HG03469 (cell line): ENCODE measurements around the gene SPTBN4.
"Not testable (repeated sequence)": the region's sequence is repeated elsewhere in the genome, so short reads cannot be mapped to it uniquely, and the experiment has no call there.

Experiments
- ATAC-seq: cut with Tn5 transposase; IDR thresholded peaks from one replicate; pipeline ENCODE4 v1.9.1; 2021; ENCODE audit warnings: mild to moderate bottlenecking, moderate library complexity, moderate number of reproducible peaks; ENCODE audit not compliant: unreplicated experiment

Gene SPTBN4

DNA sequence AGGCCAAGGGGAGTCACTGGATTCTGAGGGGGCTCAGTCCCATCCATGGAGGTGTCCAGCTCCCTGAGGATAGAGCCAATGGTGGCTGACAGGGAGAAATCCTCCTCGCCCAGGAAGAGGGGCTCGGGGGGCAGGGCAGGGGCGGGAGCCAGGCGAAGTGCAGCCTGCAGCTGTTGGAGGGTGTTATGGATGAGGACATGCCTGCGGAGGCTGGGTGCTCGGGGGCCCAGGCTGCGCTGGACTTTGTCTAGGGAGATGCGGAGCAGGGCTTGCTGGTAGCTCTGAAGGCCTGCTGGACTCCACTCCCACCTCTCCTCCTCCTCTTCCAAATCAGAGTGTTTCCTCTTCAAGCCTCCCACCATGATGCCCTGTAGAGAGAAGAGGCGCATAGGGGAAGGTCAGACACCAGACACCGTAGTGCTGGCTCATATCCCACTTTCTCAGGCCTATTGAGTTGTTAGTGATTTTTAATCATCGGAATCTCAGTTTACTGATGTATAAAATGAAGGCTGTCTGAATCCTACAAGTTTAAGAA is 25.0 kb upstream of the SPTBN4 start:
- ATAC-seq: no peak

DNA sequence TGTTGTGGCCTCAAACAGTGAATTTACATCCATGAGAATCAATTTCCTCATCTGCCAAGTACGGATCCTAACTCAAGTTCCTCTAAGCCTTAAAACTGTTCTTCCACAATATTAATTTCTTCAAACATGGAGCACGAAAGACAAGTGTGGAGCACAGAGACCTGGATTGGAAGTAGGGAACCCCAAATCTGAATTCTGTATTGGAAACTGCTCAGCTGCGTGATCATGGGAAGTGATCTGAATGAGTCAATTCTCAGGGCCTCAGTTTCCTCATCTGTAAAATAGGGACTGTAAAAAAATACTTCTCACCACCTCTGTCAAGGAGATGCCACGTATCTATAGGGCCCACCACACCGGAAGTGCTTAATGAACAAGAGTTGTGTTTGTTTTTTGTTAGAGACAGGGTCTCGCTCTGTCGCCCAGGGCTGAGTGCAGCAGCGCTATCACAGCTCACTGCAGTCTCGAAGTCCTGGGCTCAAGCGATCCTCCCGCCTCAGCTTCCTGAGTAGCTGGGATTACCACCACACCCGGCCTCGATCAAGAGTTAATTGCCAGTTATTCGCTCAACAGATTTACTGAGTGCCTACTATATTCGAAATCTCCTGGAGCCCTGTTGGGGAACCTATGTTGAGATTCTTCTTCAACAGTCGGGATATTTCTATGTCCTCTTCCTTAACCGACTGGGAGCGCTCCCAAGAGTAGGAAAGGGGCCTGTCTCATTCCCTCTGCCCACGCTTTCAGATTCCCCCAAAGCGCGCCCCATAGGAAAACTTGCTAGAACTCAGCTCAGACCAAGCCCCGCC is 24.3 kb upstream of the SPTBN4 start:
- no peak for ATAC-seq

DNA sequence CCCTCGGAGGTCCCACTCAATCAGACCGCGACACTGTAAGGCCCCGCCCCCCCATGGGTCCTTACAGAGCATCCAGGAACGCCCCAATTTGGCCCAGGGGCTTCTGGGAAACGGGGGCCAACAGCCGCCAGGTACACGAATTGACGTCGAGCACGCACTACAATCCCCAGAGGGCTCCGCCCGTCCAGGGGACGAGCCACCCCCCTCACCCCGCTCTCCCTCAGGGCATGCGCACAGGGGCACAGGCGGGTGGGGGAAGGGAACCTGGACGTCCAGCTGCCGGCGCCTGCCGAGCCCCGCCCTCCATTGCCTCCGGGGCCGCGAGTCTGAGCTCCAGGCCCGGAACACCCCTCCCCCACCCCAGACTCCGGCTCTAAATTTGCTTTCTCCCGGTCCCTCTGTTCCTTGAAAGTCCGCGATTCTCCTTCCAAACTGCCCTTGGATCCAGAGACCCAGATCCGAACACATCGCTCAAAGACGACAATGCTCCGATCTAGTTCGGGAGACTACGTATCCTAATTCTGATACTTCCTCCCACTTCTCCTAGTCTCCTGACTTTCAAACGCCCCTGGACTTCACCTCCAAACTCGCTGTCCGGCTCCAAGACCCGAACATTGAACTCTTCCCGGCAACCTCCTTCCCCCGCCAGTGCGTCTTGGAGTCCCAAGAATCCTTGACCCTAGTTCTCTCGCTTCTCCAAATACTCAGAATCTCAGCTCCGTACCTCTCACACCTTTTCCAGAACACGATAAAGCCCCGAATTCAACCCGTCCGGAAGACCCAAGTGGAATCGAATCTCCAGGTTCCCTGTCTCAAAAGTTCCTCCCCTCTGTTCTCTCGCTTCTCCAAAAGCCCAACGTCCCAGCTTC is 23.4 kb upstream of the SPTBN4 start:
- peak; percentile 48 for ATAC-seq

DNA sequence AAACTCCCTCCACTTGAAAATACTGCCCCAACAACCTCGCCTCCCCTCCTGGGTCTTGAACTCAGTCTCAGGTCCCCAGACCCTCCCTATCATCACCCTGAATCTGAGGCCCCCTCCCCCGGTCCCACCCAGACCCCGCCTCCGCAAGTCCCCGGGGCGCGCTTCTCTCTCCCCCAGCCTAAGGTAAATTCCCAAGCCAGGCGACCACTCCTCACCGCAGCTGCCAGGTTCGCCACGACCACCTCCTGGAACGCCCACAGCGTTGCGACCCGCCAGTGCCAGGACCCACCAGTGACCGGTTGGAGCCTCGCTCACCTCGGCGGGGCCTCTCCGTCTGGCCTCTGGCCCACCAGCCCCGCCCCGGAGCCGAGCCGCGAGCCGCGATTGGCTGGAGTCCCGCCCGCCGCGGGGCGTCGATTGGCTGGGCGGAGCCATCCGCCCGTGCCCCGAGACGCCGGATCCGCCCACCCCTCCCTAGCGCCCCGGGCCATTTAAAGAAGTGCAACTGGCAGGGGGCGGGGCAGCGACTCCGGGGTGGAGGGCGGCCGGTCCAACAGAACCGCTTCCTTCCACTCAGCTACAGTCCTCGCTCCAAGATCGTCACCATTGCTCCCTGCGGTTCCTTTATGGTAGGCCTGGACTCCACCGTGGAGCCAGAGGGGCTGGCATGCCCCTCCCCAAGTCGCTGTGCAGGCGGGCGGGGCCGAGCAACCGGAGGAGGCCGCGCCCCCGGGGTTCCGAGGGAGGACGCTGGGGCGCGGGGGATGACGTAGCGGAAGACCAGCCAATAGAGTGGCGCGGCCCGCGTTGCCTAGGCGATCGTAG is 22.6 kb upstream of the SPTBN4 start, which contains the start of gene SERTAD3:
Gene SERTAD3 (minus strand): TSS at position 336 of the 825 bp plus-strand sequence. CDS start 2,255 bp downstream, outside the sequence.
- peak; percentile 47 for ATAC-seq

GRCh38 chr19:40444825-40445312 is 21.9 kb upstream of the SPTBN4 start:
- ATAC-seq: no peak

- ATAC-seq: no peak
Measured at GRCh38 chr19:40445780-40446262, 21.0 kb upstream of the SPTBN4 start.

GRCh38 chr19:40446263-40446784 is 20.5 kb upstream of the SPTBN4 start:
- no peak for ATAC-seq

- no peak for ATAC-seq
Measured at GRCh38 chr19:40449506-40449905, 17.3 kb upstream of the SPTBN4 start.

- no peak for ATAC-seq
Measured at GRCh38 chr19:40450664-40451063, 16.1 kb upstream of the SPTBN4 start.

DNA sequence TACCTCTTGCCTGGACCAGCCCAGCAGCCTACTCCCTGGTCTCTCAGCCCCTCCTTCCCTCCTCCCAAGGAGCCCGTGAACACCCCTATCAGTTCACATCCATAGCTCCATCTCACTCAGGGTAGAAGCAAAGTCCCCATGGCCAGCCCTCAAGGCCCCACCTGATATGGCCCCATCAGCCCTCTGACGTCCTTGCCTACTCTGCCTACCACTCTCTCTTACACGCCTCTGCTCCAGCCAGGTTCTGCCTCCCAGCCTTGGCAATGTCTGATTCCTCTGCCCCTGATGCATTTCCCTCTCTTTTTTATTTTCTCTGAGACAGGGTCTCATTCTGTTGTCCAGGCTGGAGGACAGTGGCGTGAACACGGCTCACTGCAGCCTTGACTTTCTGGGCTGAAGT is 14.8 kb upstream of the SPTBN4 start:
- no peak for ATAC-seq

GRCh38 chr19:40453151-40453735 is 13.6 kb upstream of the SPTBN4 start:
- no peak for ATAC-seq

GRCh38 chr19:40453943-40454342 is 12.9 kb upstream of the SPTBN4 start:
- ATAC-seq: not testable (repeated sequence)

DNA sequence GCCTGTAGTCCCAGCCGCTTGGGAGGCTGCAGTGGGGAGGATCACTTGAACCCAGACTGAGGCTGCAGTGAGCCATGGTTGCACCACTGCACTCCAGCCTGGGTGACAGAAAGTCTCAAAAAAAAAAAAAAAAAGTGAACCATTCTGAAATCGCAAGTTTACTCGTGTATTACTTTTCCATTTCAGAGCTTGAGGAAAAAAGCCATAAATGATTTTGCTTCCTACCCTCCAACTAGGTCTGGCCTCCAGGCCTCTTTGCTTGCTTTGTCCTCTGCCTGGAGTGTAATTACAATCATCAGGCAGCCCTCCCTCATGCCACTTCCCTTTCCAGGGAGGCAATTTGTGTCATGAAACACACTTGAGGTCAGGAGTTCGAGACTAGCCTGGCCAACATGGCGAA is 9.8 kb upstream of the SPTBN4 start:
- ATAC-seq: no peak

- no peak for ATAC-seq
Measured at GRCh38 chr19:40457953-40458596, 8.7 kb upstream of the SPTBN4 start.

GRCh38 chr19:40458597-40458974 is 8.2 kb upstream of the SPTBN4 start:
- no peak for ATAC-seq

GRCh38 chr19:40460185-40460584 is 6.6 kb upstream of the SPTBN4 start:
- ATAC-seq: no peak

- no peak for ATAC-seq
Measured at GRCh38 chr19:40461669-40462221, 5.1 kb upstream of the SPTBN4 start.

DNA sequence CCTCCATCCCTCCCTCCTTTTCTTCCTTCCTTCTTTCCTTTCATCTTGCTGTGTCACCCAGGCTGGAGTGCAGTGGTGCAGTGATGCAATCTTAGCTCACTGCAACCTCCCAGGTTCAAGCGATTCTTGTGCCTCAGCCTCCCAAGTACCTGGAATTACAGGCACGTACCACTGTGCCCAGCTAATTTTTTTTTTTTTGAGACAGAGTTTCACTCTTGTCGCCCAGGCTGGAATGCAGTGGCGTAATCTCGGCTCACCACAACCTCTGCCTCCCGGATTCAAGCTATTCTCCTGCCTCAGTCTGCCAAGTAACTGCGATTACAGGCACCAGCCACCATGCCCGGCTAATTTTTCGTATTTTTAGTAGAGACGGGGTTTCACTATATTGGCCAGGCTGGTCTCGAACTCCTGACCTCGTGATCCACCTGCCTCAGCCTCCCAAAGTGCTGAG is 3.2 kb upstream of the SPTBN4 start:
- ATAC-seq: not testable (repeated sequence)
